Astrocyte (in vitro differentiated cells and primary cell): Measurements from ENCODE around the gene CLTCL1. TPM values are rescaled to one million over a fixed set of nuclear protein-coding genes. Genes with fewer than 3 reads are reported as not detected.
"Not testable (repeated sequence)": the region's sequence is repeated elsewhere in the genome, so short reads cannot be mapped to it uniquely, and the experiment has no call there.

ENCODE experiments used
- DNase-seq: peaks from one replicate; pipeline ENCODE4 v3.0.0-alpha.2; 2010; ENCODE audit warnings: low read depth
- FAIRE-seq: peaks from 2 replicates; lab custom pipeline; 2011; peaks lifted over from hg19 to GRCh38; lab: Jason Lieb, UNC
- H2AFZ ChIP-seq: 2 replicates; pipeline ENCODE4 v1.6.0; 2012; ENCODE audit warnings: low read depth, low read length, inconsistent platforms
- H3K27ac ChIP-seq: 2 replicates; pipeline ENCODE4 v1.5.1; 2011; ENCODE audit warnings: low read depth, low read length, inconsistent platforms
- H3K27me3 ChIP-seq: 2 replicates; pipeline ENCODE4 v1.6.0; 2011; ENCODE audit warnings: low read length, inconsistent platforms; ENCODE audit not compliant: insufficient read depth
- H3K36me3 ChIP-seq: 2 replicates; pipeline ENCODE4 v1.5.1; 2011; ENCODE audit warnings: low read length, inconsistent platforms; ENCODE audit not compliant: insufficient read depth
- H3K4me1 ChIP-seq: 2 replicates; pipeline ENCODE4 v1.5.1; 2011; ENCODE audit warnings: low read length, inconsistent platforms; ENCODE audit not compliant: insufficient read depth
- H3K4me2 ChIP-seq: 2 replicates; pipeline ENCODE4 v1.6.0; 2012; ENCODE audit warnings: low read length, inconsistent platforms
- H3K4me3 ChIP-seq: 2 replicates; pipeline ENCODE4 v1.5.1; 2011; ENCODE audit warnings: low read depth, mild to moderate bottlenecking, low read length, inconsistent platforms; ENCODE audit not compliant: insufficient read depth
- H3K79me2 ChIP-seq: 2 replicates; pipeline ENCODE4 v1.6.0; 2012; ENCODE audit warnings: mild to moderate bottlenecking, low read length, inconsistent platforms; ENCODE audit not compliant: insufficient read depth
- H3K9ac ChIP-seq: 2 replicates; pipeline ENCODE4 v1.6.0; 2012; ENCODE audit warnings: mild to moderate bottlenecking, low read length, inconsistent platforms
- H3K9me3 ChIP-seq: 2 replicates; pipeline ENCODE4 v1.5.1; 2012; ENCODE audit warnings: low read depth, mild to moderate bottlenecking, low read length, inconsistent platforms; ENCODE audit not compliant: insufficient read depth
- H4K20me1 ChIP-seq: 2 replicates; pipeline ENCODE4 v1.6.0; 2012; ENCODE audit warnings: low read length, inconsistent platforms; ENCODE audit not compliant: insufficient read depth
- H3K27ac Mint-ChIP-seq: one replicate; pipeline ENCODE4 v1.8.0; 2021; ENCODE audit warnings: mild to moderate bottlenecking, mixed read lengths; ENCODE audit not compliant: unreplicated experiment
- H3K27me3 Mint-ChIP-seq: one replicate; pipeline ENCODE4 v1.8.0; 2021; ENCODE audit warnings: low read depth, mixed read lengths; ENCODE audit not compliant: unreplicated experiment
- H3K36me3 Mint-ChIP-seq: one replicate; pipeline ENCODE4 v1.8.0; 2021; ENCODE audit warnings: low read depth, mixed read lengths; ENCODE audit not compliant: unreplicated experiment
- H3K4me1 Mint-ChIP-seq: one replicate; pipeline ENCODE4 v1.8.0; 2021; ENCODE audit warnings: low read depth, mixed read lengths; ENCODE audit not compliant: unreplicated experiment
- H3K4me3 Mint-ChIP-seq: one replicate; pipeline ENCODE4 v1.8.0; 2021; ENCODE audit warnings: mild to moderate bottlenecking, moderate library complexity, mixed read lengths; ENCODE audit not compliant: unreplicated experiment
- H3K9me3 Mint-ChIP-seq: one replicate; pipeline ENCODE4 v1.8.0; 2021; ENCODE audit warnings: mild to moderate bottlenecking, mixed read lengths; ENCODE audit not compliant: unreplicated experiment
- CTCF ChIP-seq: IDR thresholded peaks from 2 replicates; pipeline ENCODE4 v1.5.1; 2011; ENCODE audit warnings: low read depth, mild to moderate bottlenecking, inconsistent platforms, low read length, moderate library complexity; ENCODE audit not compliant: insufficient read depth
- EZH2 ChIP-seq: IDR thresholded peaks from 2 replicates; pipeline ENCODE4 v1.6.1; 2012; ENCODE audit warnings: mild to moderate bottlenecking, low read length, inconsistent platforms; ENCODE audit not compliant: insufficient read depth
- total RNA-seq: library from RNA; stranded (reverse); gene quantifications from 2 replicates; pipeline ENCODE4 v1.2.1, GENCODE V29; 2021

Gene CLTCL1
- total RNA-seq, 1 donor from 2014 or later, result 54.4 TPM

GRCh38 chr22:19258371-19258770, 33.1 kb downstream of the CLTCL1 start:
- TF ChIP-seq EZH2, result no peak
- no peak for TF ChIP-seq CTCF
- DNase-seq (no peak), FAIRE-seq (no peak)
- Histone ChIP-seq H3K4me1 (no peaks in the 10 kb centered on the region), H3K4me3 (no peak overlapping the region), H3K4me2 (no peak overlapping the region), H2AFZ (no peak overlapping the region), H3K36me3 (peaks cover 4% of the 10 kb centered on the region), H3K79me2 (no peaks in the 10 kb centered on the region), H3K9ac (no peak overlapping the region), H4K20me1 (no peaks in the 10 kb centered on the region), H3K27ac (no peak overlapping the region), H3K9me3 (no peaks in the 10 kb centered on the region), H3K27me3 (no peaks in the 10 kb centered on the region)
- Mint-ChIP-seq H3K9me3 (no peaks in the 10 kb centered on the region), H3K27ac (no peak overlapping the region), H3K4me1 (peaks cover 10% of the 10 kb centered on the region), H3K27me3 (no peaks in the 10 kb centered on the region), H3K36me3 (peaks cover 29% of the 10 kb centered on the region), H3K4me3 (no peak overlapping the region)

- not testable (repeated sequence) for H3K27me3 Mint-ChIP-seq, H3K79me2 ChIP-seq, H3K4me3 ChIP-seq, H3K36me3 ChIP-seq, H3K4me1 ChIP-seq, H3K4me3 Mint-ChIP-seq, H3K9me3 Mint-ChIP-seq, FAIRE-seq, H3K27ac Mint-ChIP-seq, DNase-seq, H2AFZ ChIP-seq, H4K20me1 ChIP-seq, H3K9me3 ChIP-seq, H3K27me3 ChIP-seq, H3K4me1 Mint-ChIP-seq, H3K27ac ChIP-seq, H3K4me2 ChIP-seq, H3K9ac ChIP-seq
- peaks cover 40% of the 10 kb centered on the region for H3K36me3 Mint-ChIP-seq
Measured at GRCh38 chr22:19256362-19256761, 35.2 kb downstream of the CLTCL1 start.

DNA sequence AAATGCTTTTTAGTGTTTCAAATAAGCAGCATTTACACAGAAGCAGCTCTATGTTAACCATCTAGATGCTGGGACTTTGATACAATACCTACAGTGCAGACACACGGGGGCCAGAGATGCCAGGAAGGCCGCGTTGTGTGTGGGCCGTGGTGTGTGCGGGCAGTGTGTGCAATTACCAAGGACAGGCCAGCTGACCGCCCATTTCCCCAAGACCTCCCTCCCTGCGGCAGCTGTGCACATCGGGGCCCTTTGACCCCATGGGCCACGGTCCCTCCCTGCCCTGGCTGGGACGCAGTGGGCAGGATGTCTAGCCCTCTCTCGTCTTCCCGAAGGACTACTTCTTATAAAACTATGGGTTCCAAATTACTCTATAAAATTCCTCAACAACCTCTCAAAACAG, 38.4 kb downstream of the CLTCL1 start:
- Histone ChIP-seq H3K4me2 (no peak overlapping the region), H2AFZ (no peak overlapping the region), H3K9ac (no peak overlapping the region), H3K9me3 (no peaks in the 10 kb centered on the region), H3K4me3 (no peak overlapping the region), H3K27ac (no peak overlapping the region), H3K27me3 (no peaks in the 10 kb centered on the region), H3K79me2 (no peaks in the 10 kb centered on the region), H3K36me3 (peaks cover 2% of the 10 kb centered on the region), H4K20me1 (no peaks in the 10 kb centered on the region), H3K4me1 (no peaks in the 10 kb centered on the region)
- no peak overlapping the region for H3K4me3 Mint-ChIP-seq
- DNase-seq, result no peak
- no peak overlapping the region for H3K27ac Mint-ChIP-seq
- TF ChIP-seq CTCF (no peak), EZH2 (no peak)
- FAIRE-seq, result no peak
- H3K27me3 Mint-ChIP-seq, result no peaks in the 10 kb centered on the region
- peaks cover 30% of the 10 kb centered on the region for H3K36me3 Mint-ChIP-seq
- H3K9me3 Mint-ChIP-seq, result no peaks in the 10 kb centered on the region
- no peaks in the 10 kb centered on the region for H3K4me1 Mint-ChIP-seq
